ENCODE results near the gene MARK4.

MARK4 gene

DNA sequence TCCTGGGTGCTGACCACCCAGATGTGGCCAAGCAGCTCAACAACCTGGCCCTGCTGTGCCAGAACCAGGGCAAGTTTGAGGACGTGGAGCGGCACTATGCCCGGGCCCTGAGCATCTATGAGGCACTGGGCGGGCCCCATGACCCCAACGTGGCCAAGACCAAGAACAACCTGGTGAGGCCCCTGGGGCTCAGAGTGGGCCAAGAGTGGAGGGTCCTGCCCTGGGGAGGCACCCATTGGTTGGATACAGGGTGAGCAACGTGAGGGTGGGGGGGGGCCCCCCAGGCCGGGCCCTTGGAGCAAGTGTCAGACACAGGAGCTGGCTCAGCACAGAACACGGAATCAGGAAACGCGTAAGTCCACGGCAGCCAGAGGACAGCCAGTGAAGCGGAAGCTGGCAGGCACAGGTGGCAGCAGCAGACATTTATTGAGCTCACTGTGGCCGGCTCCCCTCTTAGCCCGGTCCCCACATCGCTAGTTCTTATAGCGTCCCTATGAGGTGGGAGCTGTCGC, 98.4 kb downstream of the MARK4 start:
- H3K9ac ChIP-seq (ENCODE audit: low read length): no peak overlapping the region
- H3K4me1 ChIP-seq (ENCODE audit: control insufficient read depth, insufficient read depth, low read length): no peaks in the 10 kb centered on the region
- peaks cover 16% of the 10 kb centered on the region for H3K27me3 ChIP-seq (ENCODE audit: control insufficient read depth, insufficient read depth, low read length)
- H3K4me3 ChIP-seq (ENCODE audit: low read length): no peak overlapping the region
- no peaks in the 10 kb centered on the region for H3K36me3 ChIP-seq (ENCODE audit: control insufficient read depth, insufficient read depth, low read length)
- no peaks in the 10 kb centered on the region for H3K9me3 ChIP-seq (ENCODE audit: control insufficient read depth, low read length)

DNA sequence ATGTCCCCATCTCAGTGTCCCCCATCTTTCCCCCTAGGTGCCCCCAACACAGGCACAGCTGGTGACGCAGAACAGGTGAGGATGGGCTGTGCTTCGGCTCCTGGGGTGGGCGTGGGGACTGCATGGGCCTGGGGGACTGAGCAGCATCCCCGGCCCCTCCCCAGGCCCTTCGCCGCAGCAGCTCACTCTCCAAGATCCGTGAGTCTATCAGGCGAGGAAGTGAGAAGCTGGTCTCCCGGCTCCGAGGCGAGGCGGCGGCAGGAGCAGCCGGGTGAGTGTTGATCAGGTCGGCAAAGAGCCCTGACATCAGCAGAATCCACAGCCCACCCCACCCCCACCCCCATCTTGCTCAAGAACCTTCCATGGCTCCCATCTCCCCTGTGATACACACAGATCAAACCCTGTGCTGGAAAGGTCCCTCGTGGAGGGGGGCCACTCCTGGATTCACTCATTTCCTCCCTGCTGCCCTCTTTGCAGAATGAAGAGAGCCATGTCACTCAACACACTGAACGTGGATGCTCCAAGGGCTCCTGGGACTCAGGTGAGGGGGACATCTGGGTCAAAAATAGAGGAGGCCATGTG, 99.5 kb downstream of the MARK4 start:
- H3K36me3 ChIP-seq (ENCODE audit: control insufficient read depth, insufficient read depth, low read length): no peaks in the 10 kb centered on the region
- peaks cover 11% of the 10 kb centered on the region for H3K27me3 ChIP-seq (ENCODE audit: control insufficient read depth, insufficient read depth, low read length)
- no peaks in the 10 kb centered on the region for H3K9me3 ChIP-seq (ENCODE audit: control insufficient read depth, low read length)
- no peak overlapping the region for H3K9ac ChIP-seq (ENCODE audit: low read length)
- no peak overlapping the region for H3K4me3 ChIP-seq (ENCODE audit: low read length)
- H3K4me1 ChIP-seq (ENCODE audit: control insufficient read depth, insufficient read depth, low read length): no peaks in the 10 kb centered on the region

DNA sequence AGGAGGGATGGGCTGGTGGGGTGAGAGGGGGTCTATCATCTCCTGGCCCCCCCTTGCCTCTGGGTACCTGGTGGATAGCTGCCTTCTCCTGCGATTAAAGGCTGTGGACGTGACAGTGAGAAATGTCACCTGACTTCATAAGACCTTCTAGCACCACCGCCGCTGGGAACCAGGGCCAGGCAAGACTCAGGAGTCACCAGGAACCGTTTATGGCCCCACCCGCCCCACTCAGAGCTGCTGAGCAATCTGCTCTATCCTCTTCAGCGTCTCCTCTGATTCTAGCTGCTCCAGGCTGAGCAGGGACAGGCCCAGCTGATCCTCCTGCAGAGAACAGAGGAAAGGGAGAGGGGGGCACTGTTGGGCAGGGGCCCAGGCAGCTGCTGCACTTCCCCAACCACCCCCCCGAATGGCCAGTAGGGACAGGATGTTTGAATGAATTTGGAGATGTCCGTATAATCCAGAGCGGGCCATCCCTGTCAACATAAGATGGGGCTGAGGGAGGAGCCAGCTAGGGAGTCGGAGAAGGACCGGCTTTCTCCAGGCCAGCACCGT, 100.4 kb downstream of the MARK4 start:
- no peaks in the 10 kb centered on the region for H3K36me3 ChIP-seq (ENCODE audit: control insufficient read depth, insufficient read depth, low read length)
- H3K9ac ChIP-seq (ENCODE audit: low read length): no peak overlapping the region
- no peak overlapping the region for H3K4me3 ChIP-seq (ENCODE audit: low read length)
- peaks cover 5% of the 10 kb centered on the region for H3K27me3 ChIP-seq (ENCODE audit: control insufficient read depth, insufficient read depth, low read length)
- H3K4me1 ChIP-seq (ENCODE audit: control insufficient read depth, insufficient read depth, low read length): no peaks in the 10 kb centered on the region
- no peaks in the 10 kb centered on the region for H3K9me3 ChIP-seq (ENCODE audit: control insufficient read depth, low read length)

DNA sequence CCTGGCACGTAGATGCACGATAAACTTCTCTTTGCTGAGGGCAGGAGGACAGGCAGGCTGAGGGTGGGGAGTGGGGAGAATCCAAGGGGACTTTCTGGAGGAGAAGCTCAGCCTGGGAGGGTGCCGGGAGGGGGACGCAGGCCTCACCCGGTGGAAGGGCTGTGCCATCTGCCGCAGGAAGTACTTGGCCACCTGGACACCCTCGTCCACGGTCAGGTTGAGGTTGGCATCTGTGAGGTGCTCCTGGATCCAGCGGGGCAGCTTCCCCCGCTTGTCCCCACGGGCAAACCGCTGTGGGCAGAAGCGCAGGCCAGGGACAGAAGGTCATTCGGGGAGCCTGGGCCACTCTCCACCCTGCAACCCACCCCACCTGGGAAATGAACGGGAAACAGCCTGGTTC, 101.0 kb downstream of the MARK4 start:
- Histone ChIP-seq H3K36me3 (ENCODE audit: control insufficient read depth, insufficient read depth, low read length) (no peaks in the 10 kb centered on the region), H3K4me3 (ENCODE audit: low read length) (no peak overlapping the region), H3K27me3 (ENCODE audit: control insufficient read depth, insufficient read depth, low read length) (no peaks in the 10 kb centered on the region), H3K4me1 (ENCODE audit: control insufficient read depth, insufficient read depth, low read length) (no peaks in the 10 kb centered on the region), H3K9ac (ENCODE audit: low read length) (no peak overlapping the region), H3K9me3 (ENCODE audit: control insufficient read depth, low read length) (no peaks in the 10 kb centered on the region)

GRCh38 chr19:45352471-45352870, 101.4 kb downstream of the MARK4 start:
- H3K9me3 ChIP-seq (ENCODE audit: control insufficient read depth, low read length): no peaks in the 10 kb centered on the region
- H3K4me3 ChIP-seq (ENCODE audit: low read length): no peak overlapping the region
- no peaks in the 10 kb centered on the region for H3K27me3 ChIP-seq (ENCODE audit: control insufficient read depth, insufficient read depth, low read length)
- H3K4me1 ChIP-seq (ENCODE audit: control insufficient read depth, insufficient read depth, low read length): no peaks in the 10 kb centered on the region
- no peaks in the 10 kb centered on the region for H3K36me3 ChIP-seq (ENCODE audit: control insufficient read depth, insufficient read depth, low read length)
- H3K9ac ChIP-seq (ENCODE audit: low read length): no peak overlapping the region

- H3K36me3 ChIP-seq (ENCODE audit: control insufficient read depth, insufficient read depth, low read length): no peaks in the 10 kb centered on the region
Measured at GRCh38 chr19:45352914-45353796, 102.1 kb downstream of the MARK4 start.

GRCh38 chr19:45354241-45354842, 103.3 kb downstream of the MARK4 start:
- H3K27me3 ChIP-seq (ENCODE audit: control insufficient read depth, insufficient read depth, low read length): no peaks in the 10 kb centered on the region
- no peak overlapping the region for H3K9ac ChIP-seq (ENCODE audit: low read length)
- no peak overlapping the region for H3K4me3 ChIP-seq (ENCODE audit: low read length)
- H3K9me3 ChIP-seq (ENCODE audit: control insufficient read depth, low read length): no peaks in the 10 kb centered on the region
- no peaks in the 10 kb centered on the region for H3K4me1 ChIP-seq (ENCODE audit: control insufficient read depth, insufficient read depth, low read length)
- H3K36me3 ChIP-seq (ENCODE audit: control insufficient read depth, insufficient read depth, low read length): no peaks in the 10 kb centered on the region

More at GRCh38 chr19:45352914-45353796, 102.1 kb downstream of the MARK4 start:
- H3K27me3 ChIP-seq (ENCODE audit: control insufficient read depth, insufficient read depth, low read length): no peaks in the 10 kb centered on the region
- H3K9me3 ChIP-seq (ENCODE audit: control insufficient read depth, low read length): no peaks in the 10 kb centered on the region
- H3K9ac ChIP-seq (ENCODE audit: low read length): no peak overlapping the region
- H3K4me1 ChIP-seq (ENCODE audit: control insufficient read depth, insufficient read depth, low read length): no peaks in the 10 kb centered on the region
- H3K4me3 ChIP-seq (ENCODE audit: low read length): no peak overlapping the region

All from mucosa of stomach (tissue), 1 donor.